KOPT-K1 (cell line): ENCODE data around the gene PDE8A.
"Not testable (repeated sequence)": the region's sequence is repeated elsewhere in the genome, so short reads cannot be mapped to it uniquely, and the experiment has no call there.

Experiments used
- H3K27ac ChIP-seq: fragments of 200-600 bp; sonication (generic); 2 replicates; pipeline ENCODE4 v1.5.1; 2016; ENCODE audit warnings: antibody characterized with exemption, mild to moderate bottlenecking, low read depth, low read length; ENCODE audit not compliant: poor library complexity, severe bottlenecking
- H3K36me3 ChIP-seq: fragments of 200-600 bp; sonication (generic); 2 replicates; pipeline ENCODE4 v1.5.1; 2017; ENCODE audit warnings: antibody characterized with exemption, mild to moderate bottlenecking, low read length, moderate library complexity; ENCODE audit not compliant: insufficient read depth
- H3K9me3 ChIP-seq: fragments of 200-600 bp; sonication (generic); 2 replicates; pipeline ENCODE4 v1.5.1; 2017; ENCODE audit warnings: antibody characterized with exemption, low read length, mild to moderate bottlenecking; ENCODE audit not compliant: insufficient read depth, poor library complexity, severe bottlenecking

PDE8A gene

GRCh38 chr15:85172846-85173490, 191.3 kb downstream of the PDE8A start:
- Histone ChIP-seq H3K9me3 (peaks cover 25% of the 10 kb centered on the region), H3K36me3 (no peaks in the 10 kb centered on the region), H3K27ac (no peak overlapping the region)

- peaks cover 25% of the 10 kb centered on the region for H3K9me3 ChIP-seq
- H3K36me3 ChIP-seq, H3K27ac ChIP-seq: not testable (repeated sequence)
Measured at GRCh38 chr15:85173630-85174029, 192.0 kb downstream of the PDE8A start.

DNA sequence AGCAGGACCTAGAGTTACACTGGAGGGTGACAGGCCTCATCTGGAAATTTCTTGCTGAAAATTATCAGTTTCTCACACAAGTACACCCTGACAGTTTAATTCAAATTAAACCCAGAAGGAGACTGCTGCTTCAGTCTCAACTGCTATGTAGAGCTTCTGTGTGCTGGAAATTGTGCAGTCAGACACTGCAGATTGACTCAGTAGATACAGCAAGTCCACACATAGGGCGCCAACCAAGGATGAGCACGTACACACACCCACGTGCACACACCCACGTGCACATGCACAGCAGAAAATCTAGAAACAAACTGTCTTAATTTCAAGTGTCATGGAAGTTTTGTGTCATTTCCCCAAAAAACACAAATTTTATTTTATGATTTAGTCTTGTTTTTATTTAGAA, 192.9 kb downstream of the PDE8A start:
- no peaks in the 10 kb centered on the region for H3K36me3 ChIP-seq
- no peak overlapping the region for H3K27ac ChIP-seq
- peaks cover 25% of the 10 kb centered on the region for H3K9me3 ChIP-seq

DNA sequence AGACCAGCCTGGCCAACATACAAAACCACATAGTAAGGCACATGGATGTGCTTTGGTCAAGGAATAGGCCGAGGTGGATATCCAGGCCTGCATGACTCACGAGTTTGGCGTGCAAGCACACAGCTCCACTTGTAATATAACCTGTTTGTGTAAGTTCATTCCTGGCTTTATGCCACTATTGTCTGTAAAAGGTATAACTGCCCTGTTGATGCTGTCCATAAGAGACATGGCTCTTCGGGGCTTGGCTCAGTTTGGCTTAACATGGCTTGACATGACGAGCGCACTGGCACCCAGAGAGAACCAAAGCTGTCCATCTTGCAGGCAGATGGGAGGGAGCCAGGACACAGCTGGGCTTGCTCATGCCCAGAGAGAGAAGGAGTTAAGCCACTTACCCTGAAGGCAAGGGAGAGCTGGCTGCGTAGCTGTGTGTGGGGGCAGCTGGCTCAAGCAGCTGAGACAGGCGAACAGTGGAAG, 195.4 kb downstream of the PDE8A start:
- H3K27ac ChIP-seq, result not testable (repeated sequence)

DNA sequence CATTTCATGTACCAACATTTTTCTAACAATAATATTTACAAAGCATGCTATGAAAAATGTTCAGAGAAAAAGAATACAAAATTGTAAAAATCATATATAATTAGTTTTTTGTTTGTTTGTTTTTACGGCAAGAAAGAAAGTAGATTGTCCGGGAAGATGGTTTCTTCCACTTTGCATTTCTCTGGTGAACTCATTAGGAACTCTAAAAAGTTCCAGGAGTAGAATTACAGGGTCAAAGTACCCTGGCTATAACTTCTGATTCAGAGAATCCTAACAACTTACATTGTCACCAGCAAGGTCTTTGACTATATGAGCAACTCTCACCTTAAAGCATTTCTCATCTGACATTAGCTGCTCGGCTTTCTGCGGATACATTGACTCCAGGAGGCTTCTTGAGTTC, 196.7 kb downstream of the PDE8A start:
- Histone ChIP-seq H3K27ac (no peak overlapping the region), H3K36me3 (no peaks in the 10 kb centered on the region)

More for the DNA sequence above, 195.4 kb downstream of the PDE8A start:
- H3K9me3 ChIP-seq, result peaks cover 10% of the 10 kb centered on the region
- not testable (repeated sequence) for H3K36me3 ChIP-seq

GRCh38 chr15:85179700-85180099, 198.0 kb downstream of the PDE8A start:
- H3K36me3 ChIP-seq, result no peaks in the 10 kb centered on the region
- no peak overlapping the region for H3K27ac ChIP-seq

More for the DNA sequence above, 196.7 kb downstream of the PDE8A start:
- no peaks in the 10 kb centered on the region for H3K9me3 ChIP-seq

GRCh38 chr15:85185350-85185749, 203.7 kb downstream of the PDE8A start:
- H3K27ac ChIP-seq, H3K36me3 ChIP-seq, H3K9me3 ChIP-seq: not testable (repeated sequence)

More at GRCh38 chr15:85179700-85180099, 198.0 kb downstream of the PDE8A start:
- no peaks in the 10 kb centered on the region for H3K9me3 ChIP-seq

DNA sequence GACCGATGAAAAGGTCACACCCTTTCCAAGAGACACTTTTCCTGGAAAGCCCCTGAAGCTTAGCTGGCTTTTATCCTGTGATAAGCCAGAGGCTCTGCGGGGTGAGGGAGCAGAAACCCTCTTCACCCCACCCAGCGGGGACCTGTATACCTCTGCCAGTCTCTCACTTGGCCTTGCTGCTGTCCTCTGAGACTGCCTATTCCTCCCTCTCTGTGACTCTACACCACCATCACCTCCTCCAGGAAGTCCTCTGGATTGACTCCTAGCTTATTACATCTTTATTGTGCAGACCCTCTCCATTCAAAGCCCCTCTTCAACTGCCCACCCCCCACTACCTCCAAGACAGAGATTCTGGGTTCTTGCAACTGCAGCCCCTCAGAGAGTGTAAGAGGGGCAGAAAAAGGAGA, 206.5 kb downstream of the PDE8A start:
- H3K27ac ChIP-seq, H3K36me3 ChIP-seq, H3K9me3 ChIP-seq: not testable (repeated sequence)
